ENCODE measurements around the gene ABCA7.

ABCA7 gene

GRCh38 chr19:1003283-1003682 is 36.6 kb upstream of the ABCA7 start:
- DNase-seq: no peak

- no peak for DNase-seq
Observed at GRCh38 chr19:1004204-1004802, 35.6 kb upstream of the ABCA7 start.

- DNase-seq: no peak
Observed at GRCh38 chr19:1004803-1005664, 34.9 kb upstream of the ABCA7 start.

- no peak for DNase-seq
Observed at GRCh38 chr19:1006711-1007398, 33.1 kb upstream of the ABCA7 start.

- no peak for DNase-seq
Observed at GRCh38 chr19:1007399-1008251, 32.3 kb upstream of the ABCA7 start.

GRCh38 chr19:1008268-1009040 is 31.5 kb upstream of the ABCA7 start:
- no peak for DNase-seq

- no peak for DNase-seq
Observed at GRCh38 chr19:1009041-1009980, 30.6 kb upstream of the ABCA7 start.

GRCh38 chr19:1009981-1010538 is 29.8 kb upstream of the ABCA7 start:
- DNase-seq: no peak

- no peak for DNase-seq
Observed at GRCh38 chr19:1010586-1011510, 29.1 kb upstream of the ABCA7 start.

GRCh38 chr19:1011831-1012333 is 28.0 kb upstream of the ABCA7 start:
- no peak for DNase-seq

- DNase-seq: no peak
Observed at GRCh38 chr19:1012334-1012733, 27.6 kb upstream of the ABCA7 start.

GRCh38 chr19:1013218-1013617 is 26.7 kb upstream of the ABCA7 start:
- no peak for DNase-seq

GRCh38 chr19:1014161-1015060 is 25.5 kb upstream of the ABCA7 start:
- no peak for DNase-seq

- DNase-seq: no peak
Observed at GRCh38 chr19:1015061-1015781, 24.7 kb upstream of the ABCA7 start.

GRCh38 chr19:1015782-1016646 is 23.9 kb upstream of the ABCA7 start:
- no peak for DNase-seq

GRCh38 chr19:1016647-1017114 is 23.2 kb upstream of the ABCA7 start:
- no peak for DNase-seq
